Panc1 (cell line): ENCODE measurements around the gene SWSAP1. TPM values are rescaled to one million over a fixed set of nuclear protein-coding genes. Genes with fewer than 3 reads are reported as not detected.

ENCODE experiments used
- ATAC-seq: fragments of 200-7000 bp; cut with Tn5 transposase; 2 replicates; pipeline ENCODE4 v1.9.1; 2020; ENCODE audit warnings: mild to moderate bottlenecking, moderate library complexity
- BruUV-seq: library from RNA; stranded (reverse); fragments of 400-500 nt; replicated peaks from 2 replicates; lab custom pipeline; 2021; lab: Mats Ljungman, UMichigan
- CTCF ChIA-PET: fragments of 300-600 bp; sonication (Branson Sonifier 250); formaldehyde crosslinking; loops from one replicate; lab custom pipeline; 2022; ENCODE audit warnings: antibody characterized with exemption; lab: Charles Lee
- POLR2A ChIA-PET: fragments of 300-600 bp; sonication (Branson Sonifier 250); formaldehyde crosslinking; loops from one replicate; lab custom pipeline; 2022; ENCODE audit warnings: antibody characterized with exemption; lab: Charles Lee
- DNase-seq: peaks from one replicate; pipeline ENCODE4 v3.0.0-alpha.2; 2010; ENCODE audit warnings: low read depth, low spot score
- H3K27ac ChIP-seq: 2 replicates; pipeline ENCODE4 v1.5.1; 2011; ENCODE audit warnings: mild to moderate bottlenecking, low read length, inconsistent platforms
- H3K27me3 ChIP-seq: fragments of 200-500 bp; sonication (Bioruptor generic); 2 replicates; pipeline ENCODE4 v1.6.0; 2014; ENCODE audit warnings: low read length, inconsistent platforms; ENCODE audit not compliant: control insufficient read depth, insufficient read depth
- H3K36me3 ChIP-seq: fragments of 200-500 bp; sonication (Bioruptor generic); 2 replicates; pipeline ENCODE4 v1.5.1; 2014; ENCODE audit warnings: inconsistent platforms, mild to moderate bottlenecking, low read length, moderate library complexity; ENCODE audit not compliant: control insufficient read depth, insufficient read depth
- H3K4me1 ChIP-seq: 2 replicates; pipeline ENCODE4 v1.5.1; 2011; ENCODE audit warnings: inconsistent platforms, mild to moderate bottlenecking, low read length, moderate library complexity; ENCODE audit not compliant: control insufficient read depth, insufficient read depth
- H3K4me3 ChIP-seq, 2 experiments: 2 replicates each; pipeline ENCODE4 v1.5.1; 2011 to 2012; ENCODE audit warnings: low read depth in 2 of 2, low read length in 2 of 2, mild to moderate bottlenecking in 2 of 2, inconsistent platforms in 1 of 2, moderate library complexity in 1 of 2
- H3K9me3 ChIP-seq: fragments of 200-500 bp; sonication (Bioruptor generic); 2 replicates; pipeline ENCODE4 v1.5.1; 2014; ENCODE audit warnings: low read depth, mild to moderate bottlenecking, inconsistent platforms, low read length, moderate library complexity; ENCODE audit not compliant: control insufficient read depth, insufficient read depth
- POLR2AphosphoS5 ChIP-seq: IDR thresholded peaks from 2 replicates; pipeline ENCODE4 v1.6.1; 2012; ENCODE audit warnings: mild to moderate bottlenecking, low read depth, low read length, moderate library complexity
- SIN3A ChIP-seq: IDR thresholded peaks from 2 replicates; pipeline ENCODE4 v1.6.1; 2012; ENCODE audit warnings: low read depth, mild to moderate bottlenecking, low read length, moderate library complexity, borderline replicate concordance; ENCODE audit not compliant: insufficient read depth
- TCF7L2 ChIP-seq: IDR thresholded peaks from 2 replicates; pipeline ENCODE4 v1.6.1; 2011; ENCODE audit warnings: mild to moderate bottlenecking, low read depth, low read length, inconsistent platforms
- in situ Hi-C: cut with HindIII; loops from 2 replicates; pipeline ENCODE4 v1.10.0; 2016; ENCODE audit warnings: low sequenced_read_pairs, low pct_unique_long_range_greater_than_20kb
- intact Hi-C: fragments of 100-400 bp; cut with micrococcal nuclease; formaldehyde crosslinking; loops from one replicate; pipeline ENCODE4 v1.10.0; 2022; ENCODE audit not compliant: unreplicated experiment
- total RNA-seq: library from RNA; stranded (reverse); gene quantifications from one replicate; pipeline ENCODE4 v1.2.1, GENCODE V29; 2021; ENCODE audit not compliant: unreplicated experiment
- TF ChIP-seq, protein P1 (sequence below): fragments of 450-650 bp; IDR thresholded peaks from 2 replicates; pipeline ENCODE4 v1.5.1; 2017; ENCODE audit warnings: mild to moderate bottlenecking
- TF ChIP-seq, protein P2 (sequence below), 2 experiments: IDR thresholded peaks; 2 replicates each; pipeline ENCODE4 v1.6.1; 2011 to 2012; ENCODE audit warnings: low read depth in 2 of 2, control low read depth in 1 of 2, low read length in 1 of 2, mild to moderate bottlenecking in 1 of 2, moderate library complexity in 1 of 2; ENCODE audit not compliant: insufficient read depth in 1 of 2

Gene SWSAP1
- total RNA-seq, 1 experiment from 2014 or later, result 3.1 TPM

DNA sequence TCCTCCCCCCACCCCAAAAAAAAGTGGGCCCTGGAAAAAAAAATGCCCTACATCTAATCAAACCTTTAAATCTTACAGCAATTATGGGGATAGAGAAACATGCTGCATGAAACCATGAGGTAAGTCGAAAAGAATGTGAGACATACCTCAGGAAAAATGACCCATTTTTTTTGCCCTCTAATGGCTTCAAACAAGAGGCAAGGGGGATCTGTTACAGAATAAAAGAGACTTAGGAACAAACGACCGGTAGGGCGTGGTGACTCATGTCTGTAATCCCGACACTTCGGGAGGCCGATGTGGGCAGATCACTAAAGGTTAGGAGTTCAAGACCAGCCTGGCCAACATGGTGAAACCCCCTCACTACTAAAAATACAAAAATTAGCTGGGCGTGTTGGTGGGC, 36.2 kb downstream of the SWSAP1 start:
- H3K27me3 ChIP-seq, result no peaks in the 10 kb centered on the region
- CTCF ChIA-PET, result no interaction called here
- no peaks in the 10 kb centered on the region for H3K9me3 ChIP-seq
- BruUV-seq, result no TSS peak
- ATAC-seq (no peak), DNase-seq (no peak)
- intact Hi-C loops, result no loop called here
- in situ Hi-C loops, result no loop called here
- H3K27ac ChIP-seq, result no peak overlapping the region
- no peaks in the 10 kb centered on the region for H3K4me1 ChIP-seq
- POLR2A ChIA-PET, result no interaction called here
- no peak for TF ChIP-seq TCF7L2
- TF ChIP-seq, protein P1, sequence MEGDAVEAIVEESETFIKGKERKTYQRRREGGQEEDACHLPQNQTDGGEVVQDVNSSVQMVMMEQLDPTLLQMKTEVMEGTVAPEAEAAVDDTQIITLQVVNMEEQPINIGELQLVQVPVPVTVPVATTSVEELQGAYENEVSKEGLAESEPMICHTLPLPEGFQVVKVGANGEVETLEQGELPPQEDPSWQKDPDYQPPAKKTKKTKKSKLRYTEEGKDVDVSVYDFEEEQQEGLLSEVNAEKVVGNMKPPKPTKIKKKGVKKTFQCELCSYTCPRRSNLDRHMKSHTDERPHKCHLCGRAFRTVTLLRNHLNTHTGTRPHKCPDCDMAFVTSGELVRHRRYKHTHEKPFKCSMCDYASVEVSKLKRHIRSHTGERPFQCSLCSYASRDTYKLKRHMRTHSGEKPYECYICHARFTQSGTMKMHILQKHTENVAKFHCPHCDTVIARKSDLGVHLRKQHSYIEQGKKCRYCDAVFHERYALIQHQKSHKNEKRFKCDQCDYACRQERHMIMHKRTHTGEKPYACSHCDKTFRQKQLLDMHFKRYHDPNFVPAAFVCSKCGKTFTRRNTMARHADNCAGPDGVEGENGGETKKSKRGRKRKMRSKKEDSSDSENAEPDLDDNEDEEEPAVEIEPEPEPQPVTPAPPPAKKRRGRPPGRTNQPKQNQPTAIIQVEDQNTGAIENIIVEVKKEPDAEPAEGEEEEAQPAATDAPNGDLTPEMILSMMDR, result no peak
- H3K4me3 ChIP-seq, result no peak overlapping the region
- H3K36me3 ChIP-seq, result no peaks in the 10 kb centered on the region

DNA sequence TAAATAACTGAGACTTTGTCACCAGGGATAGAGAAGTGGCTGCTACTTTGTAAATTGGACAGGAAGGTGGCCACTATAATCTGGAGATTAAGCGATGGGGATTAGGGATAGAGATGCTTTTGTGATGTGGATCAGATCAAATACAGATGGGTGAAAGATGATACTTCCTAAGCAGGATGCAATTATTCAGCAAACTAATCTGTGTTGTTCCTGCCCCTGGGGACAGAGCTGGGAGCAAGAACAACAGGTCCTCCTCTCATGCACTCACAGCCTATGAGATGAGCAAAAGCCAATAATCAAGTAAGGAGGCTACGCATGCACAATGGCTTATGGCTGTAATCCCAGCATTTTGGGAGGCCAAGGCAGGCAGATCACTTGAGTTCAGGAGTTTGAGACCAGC, 40.1 kb downstream of the SWSAP1 start:
- DNase-seq (no peak), ATAC-seq (no peak)
- Histone ChIP-seq H3K4me1 (no peaks in the 10 kb centered on the region), H3K4me3 (no peak overlapping the region), H3K36me3 (peaks cover 5% of the 10 kb centered on the region; the same call in 1 of the 2 replicates), H3K9me3 (no peaks in the 10 kb centered on the region), H3K27ac (no peak overlapping the region), H3K27me3 (no peaks in the 10 kb centered on the region)
- BruUV-seq, result no TSS peak
- in situ Hi-C loops, result no loop called here
- POLR2A ChIA-PET, result interaction anchor here (0.6 kb wide), 1 partner anchor 119 kb away, joined by 6 read pairs; the partner anchor contains the start of gene TSPAN16
- TF ChIP-seq, protein P2, sequence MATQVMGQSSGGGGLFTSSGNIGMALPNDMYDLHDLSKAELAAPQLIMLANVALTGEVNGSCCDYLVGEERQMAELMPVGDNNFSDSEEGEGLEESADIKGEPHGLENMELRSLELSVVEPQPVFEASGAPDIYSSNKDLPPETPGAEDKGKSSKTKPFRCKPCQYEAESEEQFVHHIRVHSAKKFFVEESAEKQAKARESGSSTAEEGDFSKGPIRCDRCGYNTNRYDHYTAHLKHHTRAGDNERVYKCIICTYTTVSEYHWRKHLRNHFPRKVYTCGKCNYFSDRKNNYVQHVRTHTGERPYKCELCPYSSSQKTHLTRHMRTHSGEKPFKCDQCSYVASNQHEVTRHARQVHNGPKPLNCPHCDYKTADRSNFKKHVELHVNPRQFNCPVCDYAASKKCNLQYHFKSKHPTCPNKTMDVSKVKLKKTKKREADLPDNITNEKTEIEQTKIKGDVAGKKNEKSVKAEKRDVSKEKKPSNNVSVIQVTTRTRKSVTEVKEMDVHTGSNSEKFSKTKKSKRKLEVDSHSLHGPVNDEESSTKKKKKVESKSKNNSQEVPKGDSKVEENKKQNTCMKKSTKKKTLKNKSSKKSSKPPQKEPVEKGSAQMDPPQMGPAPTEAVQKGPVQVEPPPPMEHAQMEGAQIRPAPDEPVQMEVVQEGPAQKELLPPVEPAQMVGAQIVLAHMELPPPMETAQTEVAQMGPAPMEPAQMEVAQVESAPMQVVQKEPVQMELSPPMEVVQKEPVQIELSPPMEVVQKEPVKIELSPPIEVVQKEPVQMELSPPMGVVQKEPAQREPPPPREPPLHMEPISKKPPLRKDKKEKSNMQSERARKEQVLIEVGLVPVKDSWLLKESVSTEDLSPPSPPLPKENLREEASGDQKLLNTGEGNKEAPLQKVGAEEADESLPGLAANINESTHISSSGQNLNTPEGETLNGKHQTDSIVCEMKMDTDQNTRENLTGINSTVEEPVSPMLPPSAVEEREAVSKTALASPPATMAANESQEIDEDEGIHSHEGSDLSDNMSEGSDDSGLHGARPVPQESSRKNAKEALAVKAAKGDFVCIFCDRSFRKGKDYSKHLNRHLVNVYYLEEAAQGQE (IDR thresholded peaks at IDR 0.05; ENCODE audit: insufficient read depth in 1 of 2, low read depth in 2 of 2, low read length in 1 of 2), result no peak
- TF ChIP-seq TCF7L2 (no peak), SIN3A (no peak), POLR2AphosphoS5 (no peak)
- TF ChIP-seq, protein P1, result no peak
- intact Hi-C loops, result no loop called here
- CTCF ChIA-PET, result no interaction called here
